GM23338 (cell line): ENCODE measurements around the gene ITGB1BP1. TPM values are rescaled to one million over a fixed set of nuclear protein-coding genes. Genes with fewer than 3 reads are reported as not detected.

Experiments
- CREB1 ChIP-seq: fragments of 250-450 bp; sonication (Bioruptor Pico); IDR thresholded peaks from 2 replicates; pipeline ENCODE4 v1.5.0; 2020; ENCODE audit warnings: low read depth, mild to moderate bottlenecking, moderate library complexity
- NANOG ChIP-seq: IDR thresholded peaks from 2 replicates; pipeline ENCODE4 v1.6.1; 2016; ENCODE audit warnings: antibody characterized with exemption, borderline replicate concordance
- POLR2AphosphoS5 ChIP-seq: IDR thresholded peaks from 2 replicates; pipeline ENCODE4 v1.6.1; 2016; ENCODE audit warnings: antibody characterized with exemption, low read depth
- ZNF114 ChIP-seq: fragments of 250-450 bp; sonication (Bioruptor Pico); IDR thresholded peaks from 2 replicates; pipeline ENCODE4 v1.5.0; 2020; ENCODE audit warnings: mild to moderate bottlenecking, moderate library complexity
- ZNF331 ChIP-seq: fragments of 250-450 bp; sonication (Bioruptor Pico); IDR thresholded peaks from 2 replicates; pipeline ENCODE4 v1.5.0; 2020; ENCODE audit warnings: low read depth, mild to moderate bottlenecking, moderate library complexity
- polyA plus RNA-seq: library from polyadenylated mRNA; unstranded; fragments of >200 nt; fragmentation: Nextera tagmentation; extraction: Ambion mirVana; gene quantifications from 2 replicates; pipeline ENCODE4 v1.2.1, GENCODE V29; 2016
- total RNA-seq: library from RNA; depleted of rRNA; stranded (reverse); fragments of >200 nt; shearing (Covaris generic); gene quantifications from 2 replicates; pipeline ENCODE4 v1.2.3, GENCODE V29; 2014
- TF ChIP-seq, protein P1 (sequence below): fragments of 250-450 bp; sonication (Bioruptor Pico); IDR thresholded peaks from 2 replicates; pipeline ENCODE4 v1.5.0; 2020; ENCODE audit warnings: mild to moderate bottlenecking, moderate library complexity
- TF ChIP-seq, protein P2 (sequence below), 2 experiments: fragments of 200-600 bp in 1 of 2; sonication (generic) in 1 of 2; conservative IDR thresholded peaks; 2 replicates each; pipeline versions ENCODE4 v1.5.1 to v1.6.1; 2016 to 2017; ENCODE audit warnings: antibody characterized with exemption in 2 of 2, low read depth in 2 of 2, mild to moderate bottlenecking in 2 of 2, moderate library complexity in 1 of 2
- TF ChIP-seq, protein P3 (sequence below): IDR thresholded peaks from one replicate; pipeline ENCODE4 v1.6.1; 2018; ENCODE audit warnings: antibody characterized with exemption; ENCODE audit not compliant: unreplicated experiment

The ITGB1BP1 gene
- total and polyA plus RNA-seq, 2 experiments from 2014 or later = 29.1 to 63.5 TPM

DNA sequence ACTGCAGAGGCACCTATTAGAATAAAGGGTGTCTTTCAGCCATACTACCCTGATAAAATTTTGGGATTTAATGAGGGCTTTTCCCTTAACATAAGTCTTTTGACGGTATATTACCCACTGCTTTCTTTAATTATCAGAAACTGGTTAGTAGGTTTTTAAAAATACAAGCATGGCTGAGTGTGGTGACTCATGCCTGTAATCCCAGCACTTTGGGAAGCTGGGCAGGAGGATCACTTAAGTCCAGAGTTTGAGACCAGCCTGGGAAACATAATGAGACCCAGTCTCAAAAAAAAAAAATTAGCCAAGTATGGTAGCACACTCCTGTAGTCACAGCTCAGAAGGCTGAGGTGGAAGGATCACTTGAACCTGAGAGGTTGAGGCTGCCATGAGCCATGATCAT, 16.2 kb upstream of the ITGB1BP1 start (continued):
- TF ChIP-seq, protein P1, sequence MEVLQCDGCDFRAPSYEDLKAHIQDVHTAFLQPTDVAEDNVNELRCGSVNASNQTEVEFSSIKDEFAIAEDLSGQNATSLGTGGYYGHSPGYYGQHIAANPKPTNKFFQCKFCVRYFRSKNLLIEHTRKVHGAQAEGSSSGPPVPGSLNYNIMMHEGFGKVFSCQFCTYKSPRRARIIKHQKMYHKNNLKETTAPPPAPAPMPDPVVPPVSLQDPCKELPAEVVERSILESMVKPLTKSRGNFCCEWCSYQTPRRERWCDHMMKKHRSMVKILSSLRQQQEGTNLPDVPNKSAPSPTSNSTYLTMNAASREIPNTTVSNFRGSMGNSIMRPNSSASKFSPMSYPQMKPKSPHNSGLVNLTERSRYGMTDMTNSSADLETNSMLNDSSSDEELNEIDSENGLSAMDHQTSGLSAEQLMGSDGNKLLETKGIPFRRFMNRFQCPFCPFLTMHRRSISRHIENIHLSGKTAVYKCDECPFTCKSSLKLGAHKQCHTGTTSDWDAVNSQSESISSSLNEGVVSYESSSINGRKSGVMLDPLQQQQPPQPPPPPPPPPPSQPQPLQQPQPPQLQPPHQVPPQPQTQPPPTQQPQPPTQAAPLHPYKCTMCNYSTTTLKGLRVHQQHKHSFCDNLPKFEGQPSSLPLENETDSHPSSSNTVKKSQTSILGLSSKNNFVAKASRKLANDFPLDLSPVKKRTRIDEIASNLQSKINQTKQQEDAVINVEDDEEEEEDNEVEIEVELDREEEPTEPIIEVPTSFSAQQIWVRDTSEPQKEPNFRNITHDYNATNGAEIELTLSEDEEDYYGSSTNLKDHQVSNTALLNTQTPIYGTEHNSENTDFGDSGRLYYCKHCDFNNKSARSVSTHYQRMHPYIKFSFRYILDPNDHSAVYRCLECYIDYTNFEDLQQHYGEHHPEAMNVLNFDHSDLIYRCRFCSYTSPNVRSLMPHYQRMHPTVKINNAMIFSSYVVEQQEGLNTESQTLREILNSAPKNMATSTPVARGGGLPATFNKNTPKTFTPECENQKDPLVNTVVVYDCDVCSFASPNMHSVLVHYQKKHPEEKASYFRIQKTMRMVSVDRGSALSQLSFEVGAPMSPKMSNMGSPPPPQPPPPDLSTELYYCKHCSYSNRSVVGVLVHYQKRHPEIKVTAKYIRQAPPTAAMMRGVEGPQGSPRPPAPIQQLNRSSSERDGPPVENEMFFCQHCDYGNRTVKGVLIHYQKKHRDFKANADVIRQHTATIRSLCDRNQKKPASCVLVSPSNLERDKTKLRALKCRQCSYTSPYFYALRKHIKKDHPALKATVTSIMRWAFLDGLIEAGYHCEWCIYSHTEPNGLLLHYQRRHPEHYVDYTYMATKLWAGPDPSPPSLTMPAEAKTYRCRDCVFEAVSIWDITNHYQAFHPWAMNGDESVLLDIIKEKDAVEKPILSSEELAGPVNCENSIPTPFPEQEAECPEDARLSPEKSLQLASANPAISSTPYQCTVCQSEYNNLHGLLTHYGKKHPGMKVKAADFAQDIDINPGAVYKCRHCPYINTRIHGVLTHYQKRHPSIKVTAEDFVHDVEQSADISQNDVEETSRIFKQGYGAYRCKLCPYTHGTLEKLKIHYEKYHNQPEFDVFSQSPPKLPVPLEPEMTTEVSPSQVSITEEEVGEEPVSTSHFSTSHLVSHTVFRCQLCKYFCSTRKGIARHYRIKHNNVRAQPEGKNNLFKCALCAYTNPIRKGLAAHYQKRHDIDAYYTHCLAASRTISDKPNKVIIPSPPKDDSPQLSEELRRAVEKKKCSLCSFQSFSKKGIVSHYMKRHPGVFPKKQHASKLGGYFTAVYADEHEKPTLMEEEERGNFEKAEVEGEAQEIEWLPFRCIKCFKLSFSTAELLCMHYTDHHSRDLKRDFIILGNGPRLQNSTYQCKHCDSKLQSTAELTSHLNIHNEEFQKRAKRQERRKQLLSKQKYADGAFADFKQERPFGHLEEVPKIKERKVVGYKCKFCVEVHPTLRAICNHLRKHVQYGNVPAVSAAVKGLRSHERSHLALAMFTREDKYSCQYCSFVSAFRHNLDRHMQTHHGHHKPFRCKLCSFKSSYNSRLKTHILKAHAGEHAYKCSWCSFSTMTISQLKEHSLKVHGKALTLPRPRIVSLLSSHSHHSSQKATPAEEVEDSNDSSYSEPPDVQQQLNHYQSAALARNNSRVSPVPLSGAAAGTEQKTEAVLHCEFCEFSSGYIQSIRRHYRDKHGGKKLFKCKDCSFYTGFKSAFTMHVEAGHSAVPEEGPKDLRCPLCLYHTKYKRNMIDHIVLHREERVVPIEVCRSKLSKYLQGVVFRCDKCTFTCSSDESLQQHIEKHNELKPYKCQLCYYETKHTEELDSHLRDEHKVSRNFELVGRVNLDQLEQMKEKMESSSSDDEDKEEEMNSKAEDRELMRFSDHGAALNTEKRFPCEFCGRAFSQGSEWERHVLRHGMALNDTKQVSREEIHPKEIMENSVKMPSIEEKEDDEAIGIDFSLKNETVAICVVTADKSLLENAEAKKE (CRISPR knock-in tag) = no peak
- TF ChIP-seq NANOG (no peak), ZNF114 (CRISPR knock-in tag) (no peak), POLR2AphosphoS5 (no peak), ZNF331 (CRISPR knock-in tag) (no peak), CREB1 (CRISPR knock-in tag) (no peak)
- TF ChIP-seq, protein P2, sequence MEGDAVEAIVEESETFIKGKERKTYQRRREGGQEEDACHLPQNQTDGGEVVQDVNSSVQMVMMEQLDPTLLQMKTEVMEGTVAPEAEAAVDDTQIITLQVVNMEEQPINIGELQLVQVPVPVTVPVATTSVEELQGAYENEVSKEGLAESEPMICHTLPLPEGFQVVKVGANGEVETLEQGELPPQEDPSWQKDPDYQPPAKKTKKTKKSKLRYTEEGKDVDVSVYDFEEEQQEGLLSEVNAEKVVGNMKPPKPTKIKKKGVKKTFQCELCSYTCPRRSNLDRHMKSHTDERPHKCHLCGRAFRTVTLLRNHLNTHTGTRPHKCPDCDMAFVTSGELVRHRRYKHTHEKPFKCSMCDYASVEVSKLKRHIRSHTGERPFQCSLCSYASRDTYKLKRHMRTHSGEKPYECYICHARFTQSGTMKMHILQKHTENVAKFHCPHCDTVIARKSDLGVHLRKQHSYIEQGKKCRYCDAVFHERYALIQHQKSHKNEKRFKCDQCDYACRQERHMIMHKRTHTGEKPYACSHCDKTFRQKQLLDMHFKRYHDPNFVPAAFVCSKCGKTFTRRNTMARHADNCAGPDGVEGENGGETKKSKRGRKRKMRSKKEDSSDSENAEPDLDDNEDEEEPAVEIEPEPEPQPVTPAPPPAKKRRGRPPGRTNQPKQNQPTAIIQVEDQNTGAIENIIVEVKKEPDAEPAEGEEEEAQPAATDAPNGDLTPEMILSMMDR (conservative IDR thresholded peaks at IDR 0.05; ENCODE audit: low read depth in 2 of 2) = no peak
- TF ChIP-seq, protein P3, sequence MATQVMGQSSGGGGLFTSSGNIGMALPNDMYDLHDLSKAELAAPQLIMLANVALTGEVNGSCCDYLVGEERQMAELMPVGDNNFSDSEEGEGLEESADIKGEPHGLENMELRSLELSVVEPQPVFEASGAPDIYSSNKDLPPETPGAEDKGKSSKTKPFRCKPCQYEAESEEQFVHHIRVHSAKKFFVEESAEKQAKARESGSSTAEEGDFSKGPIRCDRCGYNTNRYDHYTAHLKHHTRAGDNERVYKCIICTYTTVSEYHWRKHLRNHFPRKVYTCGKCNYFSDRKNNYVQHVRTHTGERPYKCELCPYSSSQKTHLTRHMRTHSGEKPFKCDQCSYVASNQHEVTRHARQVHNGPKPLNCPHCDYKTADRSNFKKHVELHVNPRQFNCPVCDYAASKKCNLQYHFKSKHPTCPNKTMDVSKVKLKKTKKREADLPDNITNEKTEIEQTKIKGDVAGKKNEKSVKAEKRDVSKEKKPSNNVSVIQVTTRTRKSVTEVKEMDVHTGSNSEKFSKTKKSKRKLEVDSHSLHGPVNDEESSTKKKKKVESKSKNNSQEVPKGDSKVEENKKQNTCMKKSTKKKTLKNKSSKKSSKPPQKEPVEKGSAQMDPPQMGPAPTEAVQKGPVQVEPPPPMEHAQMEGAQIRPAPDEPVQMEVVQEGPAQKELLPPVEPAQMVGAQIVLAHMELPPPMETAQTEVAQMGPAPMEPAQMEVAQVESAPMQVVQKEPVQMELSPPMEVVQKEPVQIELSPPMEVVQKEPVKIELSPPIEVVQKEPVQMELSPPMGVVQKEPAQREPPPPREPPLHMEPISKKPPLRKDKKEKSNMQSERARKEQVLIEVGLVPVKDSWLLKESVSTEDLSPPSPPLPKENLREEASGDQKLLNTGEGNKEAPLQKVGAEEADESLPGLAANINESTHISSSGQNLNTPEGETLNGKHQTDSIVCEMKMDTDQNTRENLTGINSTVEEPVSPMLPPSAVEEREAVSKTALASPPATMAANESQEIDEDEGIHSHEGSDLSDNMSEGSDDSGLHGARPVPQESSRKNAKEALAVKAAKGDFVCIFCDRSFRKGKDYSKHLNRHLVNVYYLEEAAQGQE = no peak
